HL-60 (cell line): ENCODE results near the gene SCN4A.

ENCODE experiments used
- CTCF ChIP-seq: IDR thresholded peaks from one replicate; pipeline ENCODE4 v1.5.1; 2011; ENCODE audit warnings: low read length, control low read depth, inconsistent platforms; ENCODE audit not compliant: insufficient read depth
- TF ChIP-seq, protein P1 (sequence below): IDR thresholded peaks from 2 replicates; pipeline ENCODE4 v1.6.1; 2012; ENCODE audit warnings: low read depth; ENCODE audit not compliant: insufficient replicate concordance

- TF ChIP-seq CTCF: no peak
- TF ChIP-seq, protein P1, sequence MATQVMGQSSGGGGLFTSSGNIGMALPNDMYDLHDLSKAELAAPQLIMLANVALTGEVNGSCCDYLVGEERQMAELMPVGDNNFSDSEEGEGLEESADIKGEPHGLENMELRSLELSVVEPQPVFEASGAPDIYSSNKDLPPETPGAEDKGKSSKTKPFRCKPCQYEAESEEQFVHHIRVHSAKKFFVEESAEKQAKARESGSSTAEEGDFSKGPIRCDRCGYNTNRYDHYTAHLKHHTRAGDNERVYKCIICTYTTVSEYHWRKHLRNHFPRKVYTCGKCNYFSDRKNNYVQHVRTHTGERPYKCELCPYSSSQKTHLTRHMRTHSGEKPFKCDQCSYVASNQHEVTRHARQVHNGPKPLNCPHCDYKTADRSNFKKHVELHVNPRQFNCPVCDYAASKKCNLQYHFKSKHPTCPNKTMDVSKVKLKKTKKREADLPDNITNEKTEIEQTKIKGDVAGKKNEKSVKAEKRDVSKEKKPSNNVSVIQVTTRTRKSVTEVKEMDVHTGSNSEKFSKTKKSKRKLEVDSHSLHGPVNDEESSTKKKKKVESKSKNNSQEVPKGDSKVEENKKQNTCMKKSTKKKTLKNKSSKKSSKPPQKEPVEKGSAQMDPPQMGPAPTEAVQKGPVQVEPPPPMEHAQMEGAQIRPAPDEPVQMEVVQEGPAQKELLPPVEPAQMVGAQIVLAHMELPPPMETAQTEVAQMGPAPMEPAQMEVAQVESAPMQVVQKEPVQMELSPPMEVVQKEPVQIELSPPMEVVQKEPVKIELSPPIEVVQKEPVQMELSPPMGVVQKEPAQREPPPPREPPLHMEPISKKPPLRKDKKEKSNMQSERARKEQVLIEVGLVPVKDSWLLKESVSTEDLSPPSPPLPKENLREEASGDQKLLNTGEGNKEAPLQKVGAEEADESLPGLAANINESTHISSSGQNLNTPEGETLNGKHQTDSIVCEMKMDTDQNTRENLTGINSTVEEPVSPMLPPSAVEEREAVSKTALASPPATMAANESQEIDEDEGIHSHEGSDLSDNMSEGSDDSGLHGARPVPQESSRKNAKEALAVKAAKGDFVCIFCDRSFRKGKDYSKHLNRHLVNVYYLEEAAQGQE: no peak
These were observed 16.9 kb downstream of the SCN4A start for GRCh38 chr17:63955791-63956190.
